GM04503 (cell line): Measurements from ENCODE around the gene ZGLP1.
"Not testable (repeated sequence)": the region's sequence is repeated elsewhere in the genome, so short reads cannot be mapped to it uniquely, and the experiment has no call there.

Experiments used
- DNase-seq: peaks from one replicate; pipeline ENCODE4 v3.0.0-alpha.2; 2012; ENCODE audit warnings: low read depth

The ZGLP1 gene

DNA sequence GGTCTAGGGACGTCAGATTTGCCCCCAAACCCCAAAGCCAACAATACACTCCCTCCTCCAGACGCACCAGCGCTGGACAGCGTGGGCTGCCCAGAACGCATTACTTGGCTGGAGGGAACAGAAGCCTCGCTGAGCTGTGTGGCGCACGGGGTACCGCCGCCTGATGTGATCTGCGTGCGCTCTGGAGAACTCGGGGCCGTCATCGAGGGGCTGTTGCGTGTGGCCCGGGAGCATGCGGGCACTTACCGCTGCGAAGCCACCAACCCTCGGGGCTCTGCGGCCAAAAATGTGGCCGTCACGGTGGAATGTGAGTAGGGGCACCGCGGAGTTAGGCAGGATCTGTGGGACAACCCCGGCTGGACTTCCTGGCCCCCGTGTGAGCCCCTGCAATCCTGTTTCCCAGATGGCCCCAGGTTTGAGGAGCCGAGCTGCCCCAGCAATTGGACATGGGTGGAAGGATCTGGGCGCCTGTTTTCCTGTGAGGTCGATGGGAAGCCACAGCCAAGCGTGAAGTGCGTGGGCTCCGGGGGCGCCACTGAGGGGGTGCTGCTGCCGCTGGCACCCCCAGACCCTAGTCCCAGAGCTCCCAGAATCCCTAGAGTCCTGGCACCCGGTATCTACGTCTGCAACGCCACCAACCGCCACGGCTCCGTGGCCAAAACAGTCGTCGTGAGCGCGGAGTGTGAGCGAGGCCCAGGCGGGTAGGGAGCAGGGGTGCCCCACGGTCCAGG is 15.8 kb downstream of the ZGLP1 start:
- DNase-seq, result no peak

- no peak for DNase-seq
Measured at GRCh38 chr19:10292789-10293636, 16.6 kb downstream of the ZGLP1 start.

DNA sequence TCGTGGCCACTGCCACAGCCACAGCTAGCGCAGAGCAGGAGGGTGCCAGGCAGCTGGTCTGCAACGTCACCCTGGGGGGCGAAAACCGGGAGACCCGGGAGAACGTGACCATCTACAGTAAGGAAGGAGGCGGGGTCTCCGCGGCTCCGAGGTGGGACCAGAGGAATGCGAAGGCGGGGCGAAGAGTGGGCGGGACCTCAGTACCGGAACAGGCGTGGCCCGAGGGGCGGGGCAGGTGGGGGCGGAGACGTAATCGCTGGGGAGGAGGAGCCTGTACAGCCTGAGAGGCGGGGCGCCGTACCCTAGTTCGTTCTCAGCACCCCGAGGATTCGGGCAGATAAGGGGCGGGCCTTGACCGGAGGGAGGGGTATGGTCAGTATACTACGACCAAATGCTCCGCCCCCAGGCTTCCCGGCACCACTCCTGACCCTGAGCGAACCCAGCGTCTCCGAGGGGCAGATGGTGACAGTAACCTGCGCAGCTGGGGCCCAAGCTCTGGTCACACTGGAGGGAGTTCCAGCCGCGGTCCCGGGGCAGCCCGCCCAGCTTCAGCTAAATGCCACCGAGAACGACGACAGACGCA is 17.3 kb downstream of the ZGLP1 start:
- DNase-seq, result no peak

DNA sequence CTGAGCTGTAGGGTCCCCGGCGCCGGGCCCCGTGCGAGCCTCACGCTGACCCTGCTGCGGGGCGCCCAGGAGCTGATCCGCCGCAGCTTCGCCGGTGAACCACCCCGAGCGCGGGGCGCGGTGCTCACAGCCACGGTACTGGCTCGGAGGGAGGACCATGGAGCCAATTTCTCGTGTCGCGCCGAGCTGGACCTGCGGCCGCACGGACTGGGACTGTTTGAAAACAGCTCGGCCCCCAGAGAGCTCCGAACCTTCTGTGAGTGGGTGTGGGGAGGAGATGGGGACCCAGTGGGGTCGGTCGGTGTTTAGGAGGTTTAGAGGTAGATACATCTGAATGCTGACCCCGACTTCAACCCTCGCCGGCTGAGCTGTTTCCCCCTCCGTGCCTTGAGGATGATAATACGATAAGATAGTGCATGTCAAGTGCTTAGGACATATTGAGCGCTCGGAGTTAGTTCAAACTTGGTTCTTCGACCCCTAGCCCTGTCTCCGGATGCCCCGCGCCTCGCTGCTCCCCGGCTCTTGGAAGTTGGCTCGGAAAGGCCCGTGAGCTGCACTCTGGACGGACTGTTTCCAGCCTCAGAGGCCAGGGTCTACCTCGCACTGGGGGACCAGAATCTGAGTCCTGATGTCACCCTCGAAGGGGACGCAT is 17.9 kb downstream of the ZGLP1 start:
- no peak for DNase-seq

DNA sequence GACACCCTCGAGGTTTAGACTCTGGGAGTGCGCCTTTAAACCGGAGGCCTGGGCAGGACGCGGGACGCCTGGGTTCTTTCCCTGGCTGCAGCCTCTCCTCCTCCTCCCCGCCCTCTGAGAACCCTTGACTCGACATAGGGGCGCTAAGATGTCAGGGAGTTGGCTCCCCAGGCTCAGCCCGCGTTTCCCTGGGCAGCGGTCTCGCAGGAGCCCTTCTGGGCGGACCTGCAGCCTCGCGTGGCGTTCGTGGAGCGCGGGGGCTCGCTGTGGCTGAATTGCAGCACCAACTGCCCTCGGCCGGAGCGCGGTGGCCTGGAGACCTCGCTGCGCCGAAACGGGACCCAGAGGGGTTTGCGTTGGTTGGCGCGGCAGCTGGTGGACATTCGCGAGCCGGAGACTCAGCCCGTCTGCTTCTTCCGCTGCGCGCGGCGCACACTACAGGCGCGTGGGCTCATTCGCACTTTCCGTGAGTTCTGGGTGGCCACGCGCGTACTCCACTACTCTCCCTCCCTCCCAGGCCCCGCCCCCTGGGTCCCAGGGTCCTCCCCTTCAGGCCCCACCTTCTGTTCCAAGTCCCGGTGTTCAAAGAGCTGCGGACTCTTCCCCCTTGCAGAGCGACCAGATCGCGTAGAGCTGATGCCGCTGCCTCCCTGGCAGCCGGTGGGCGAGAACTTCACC is 18.6 kb downstream of the ZGLP1 start:
- no peak for DNase-seq

DNA sequence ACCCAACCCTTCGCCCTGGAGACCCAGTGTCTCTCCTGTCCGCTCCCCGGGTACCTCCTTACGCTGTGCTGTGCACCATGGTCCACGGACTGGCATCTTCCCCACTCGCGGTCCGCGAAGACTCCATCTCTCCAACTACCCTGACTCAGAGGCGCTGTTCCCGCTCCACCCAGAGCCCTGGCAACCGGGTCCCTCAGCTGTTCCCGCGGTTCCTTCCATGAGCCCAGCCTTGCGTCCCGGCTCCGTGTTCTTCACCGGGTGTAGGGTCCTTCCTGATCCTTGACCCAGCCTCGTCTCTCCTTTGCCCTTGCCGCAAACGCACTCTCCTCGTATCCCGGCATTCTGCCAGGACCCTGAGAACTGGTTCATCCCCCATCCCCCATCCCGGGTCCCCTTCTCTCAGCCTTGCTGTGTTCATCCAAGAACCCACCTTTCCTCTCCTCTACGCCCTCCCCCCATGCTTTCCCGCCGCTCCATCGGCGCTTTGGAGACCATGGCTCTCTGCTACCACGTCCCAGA is 19.2 kb downstream of the ZGLP1 start:
- DNase-seq, result no peak

GRCh38 chr19:10289836-10290356 is 19.7 kb downstream of the ZGLP1 start, which contains the start of gene ICAM5:
ICAM5 (plus strand) TSS chr19:10289952; CDS start chr19:10290044, 92 bp downstream.
- DNase-seq, result no peak

DNA sequence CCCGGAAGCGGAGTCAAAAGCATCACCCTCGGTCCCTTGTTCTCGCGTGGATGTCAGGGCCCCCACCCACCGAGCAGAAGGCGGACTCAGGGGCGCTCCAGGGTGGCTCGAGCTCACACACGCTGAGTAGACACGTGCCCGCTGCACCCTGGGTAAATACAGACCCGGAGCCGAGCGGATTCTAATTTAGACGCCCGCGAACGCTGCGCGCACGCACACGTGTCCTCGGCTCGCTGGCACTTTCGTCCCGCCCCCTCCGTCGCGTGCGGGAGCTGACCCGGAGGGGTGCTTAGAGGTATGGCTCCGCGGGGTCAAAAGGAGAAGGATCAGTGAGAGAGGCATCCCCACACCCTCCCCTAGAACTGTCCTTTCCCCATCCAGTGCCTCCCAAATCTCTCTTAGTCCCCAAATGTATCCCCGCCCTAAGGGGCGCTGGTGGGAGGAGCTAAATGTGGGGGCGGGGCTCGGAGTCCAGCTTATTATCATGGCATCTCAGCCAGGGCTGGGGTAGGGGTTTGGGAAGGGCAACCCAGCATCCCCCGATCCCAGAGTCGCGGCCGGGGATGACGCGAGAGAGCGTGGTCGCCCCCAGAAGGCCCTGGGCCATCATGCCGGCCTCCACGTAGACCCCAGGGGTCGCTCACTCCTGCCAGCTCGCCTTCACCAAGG is 20.3 kb downstream of the ZGLP1 start:
- DNase-seq, result no peak

GRCh38 chr19:10288662-10289166 is 20.9 kb downstream of the ZGLP1 start:
- DNase-seq, result no peak

- no peak for DNase-seq
Measured at GRCh38 chr19:10286803-10287737, 22.5 kb downstream of the ZGLP1 start, which contains the start of gene ICAM4. ICAM4 (plus strand) TSS chr19:10286955; CDS start chr19:10287013, 58 bp downstream.

- no peak for DNase-seq
Measured at GRCh38 chr19:10285393-10285792, 24.2 kb downstream of the ZGLP1 start.

GRCh38 chr19:10284960-10285278 is 24.7 kb downstream of the ZGLP1 start:
- DNase-seq, result no peak

DNA sequence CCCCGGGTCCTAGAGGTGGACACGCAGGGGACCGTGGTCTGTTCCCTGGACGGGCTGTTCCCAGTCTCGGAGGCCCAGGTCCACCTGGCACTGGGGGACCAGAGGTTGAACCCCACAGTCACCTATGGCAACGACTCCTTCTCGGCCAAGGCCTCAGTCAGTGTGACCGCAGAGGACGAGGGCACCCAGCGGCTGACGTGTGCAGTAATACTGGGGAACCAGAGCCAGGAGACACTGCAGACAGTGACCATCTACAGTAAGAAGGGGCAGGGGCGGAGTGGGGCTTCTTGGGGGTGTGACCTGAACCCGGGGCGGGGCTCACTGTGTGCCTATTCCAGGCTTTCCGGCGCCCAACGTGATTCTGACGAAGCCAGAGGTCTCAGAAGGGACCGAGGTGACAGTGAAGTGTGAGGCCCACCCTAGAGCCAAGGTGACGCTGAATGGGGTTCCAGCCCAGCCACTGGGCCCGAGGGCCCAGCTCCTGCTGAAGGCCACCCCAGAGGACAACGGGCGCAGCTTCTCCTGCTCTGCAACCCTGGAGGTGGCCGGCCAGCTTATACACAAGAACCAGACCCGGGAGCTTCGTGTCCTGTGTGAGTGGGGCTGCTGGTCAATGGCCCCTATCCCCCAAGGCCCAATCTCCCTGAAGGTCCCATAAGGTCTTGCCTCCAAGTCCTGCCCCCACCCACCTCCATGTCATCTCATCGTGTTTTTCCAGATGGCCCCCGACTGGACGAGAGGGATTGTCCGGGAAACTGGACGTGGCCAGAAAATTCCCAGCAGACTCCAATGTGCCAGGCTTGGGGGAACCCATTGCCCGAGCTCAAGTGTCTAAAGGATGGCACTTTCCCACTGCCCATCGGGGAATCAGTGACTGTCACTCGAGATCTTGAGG is 25.3 kb downstream of the ZGLP1 start:
- no peak for DNase-seq

DNA sequence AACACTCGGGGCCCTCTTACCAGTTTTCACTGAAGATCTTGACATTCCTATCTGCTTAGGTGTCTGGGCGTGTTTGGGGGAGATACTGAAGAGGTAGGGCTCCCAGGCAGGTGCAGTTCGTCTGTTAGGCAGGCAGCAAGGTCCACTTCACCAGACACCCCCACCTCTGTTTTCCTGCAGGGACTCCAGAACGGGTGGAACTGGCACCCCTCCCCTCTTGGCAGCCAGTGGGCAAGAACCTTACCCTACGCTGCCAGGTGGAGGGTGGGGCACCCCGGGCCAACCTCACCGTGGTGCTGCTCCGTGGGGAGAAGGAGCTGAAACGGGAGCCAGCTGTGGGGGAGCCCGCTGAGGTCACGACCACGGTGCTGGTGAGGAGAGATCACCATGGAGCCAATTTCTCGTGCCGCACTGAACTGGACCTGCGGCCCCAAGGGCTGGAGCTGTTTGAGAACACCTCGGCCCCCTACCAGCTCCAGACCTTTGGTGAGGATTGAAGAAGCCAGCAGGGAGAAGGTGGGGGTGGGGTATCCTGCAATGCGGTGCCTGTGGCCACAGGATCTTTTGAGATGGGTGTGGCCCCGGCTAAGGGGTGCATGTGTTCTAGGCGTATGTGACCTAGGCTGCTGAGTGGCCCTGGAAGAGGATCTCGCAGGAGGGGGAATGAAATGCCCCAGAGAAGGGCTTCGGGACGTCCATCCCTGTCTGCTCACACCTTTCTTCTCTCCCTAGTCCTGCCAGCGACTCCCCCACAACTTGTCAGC is 26.1 kb downstream of the ZGLP1 start:
- no peak for DNase-seq

- not testable (repeated sequence) for DNase-seq
Measured at GRCh38 chr19:10282043-10282442, 27.6 kb downstream of the ZGLP1 start.

DNA sequence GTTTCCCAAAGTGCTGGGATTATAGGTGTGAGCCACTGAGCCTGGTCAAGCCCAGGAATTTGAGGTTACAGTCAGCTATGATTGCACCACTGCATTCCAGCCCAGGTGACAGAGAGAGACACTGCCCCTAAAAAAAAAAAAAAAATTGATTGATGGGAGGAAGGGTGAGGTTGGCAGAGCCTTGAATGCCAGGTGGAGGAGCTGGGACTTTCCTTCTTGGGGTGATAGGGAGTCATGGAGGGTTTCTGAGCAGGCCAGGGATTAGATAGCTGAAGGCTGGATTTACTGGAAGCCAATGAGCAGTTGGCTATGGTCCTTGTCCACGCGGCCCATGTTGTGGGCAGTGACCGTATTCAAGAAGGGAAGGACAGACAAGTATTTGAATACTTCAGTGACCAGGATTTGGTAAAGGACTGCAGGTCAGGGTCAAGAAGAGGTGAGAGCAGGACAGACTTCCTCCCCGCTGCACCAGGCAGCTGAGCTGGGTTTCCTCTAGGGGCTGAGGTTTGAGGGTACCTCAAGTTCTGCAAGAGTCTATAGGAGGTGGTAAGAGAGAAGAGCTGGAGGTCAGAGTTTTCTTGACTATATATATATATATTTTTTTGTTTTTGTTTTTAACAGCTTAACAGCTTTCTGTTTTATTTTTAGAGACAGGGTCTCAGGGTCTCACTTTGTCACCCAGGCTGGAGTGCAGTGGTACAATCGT is 29.7 kb downstream of the ZGLP1 start:
- DNase-seq, result no peak

GRCh38 chr19:10278935-10279334 is 30.7 kb downstream of the ZGLP1 start:
- no peak for DNase-seq
